OCI-LY1 (cell line): Measurements from ENCODE around the gene NR4A1.

Experiments
- EZH2 ChIP-seq: fragments of 200-600 bp; sonication (generic), shearing (Covaris generic); IDR thresholded peaks from 2 replicates; pipeline ENCODE4 v1.8.0; 2017; ENCODE audit warnings: borderline replicate concordance, mixed run types, mild to moderate bottlenecking, antibody characterized with exemption, low read length, moderate library complexity, mixed read lengths
- TF ChIP-seq, protein P1 (sequence below): fragments of 200-600 bp; sonication (generic), shearing (Covaris generic); IDR thresholded peaks from 2 replicates; pipeline ENCODE4 v1.5.1; 2017; ENCODE audit warnings: mild to moderate bottlenecking, antibody characterized with exemption, low read length, moderate library complexity, mixed read lengths

DNA sequence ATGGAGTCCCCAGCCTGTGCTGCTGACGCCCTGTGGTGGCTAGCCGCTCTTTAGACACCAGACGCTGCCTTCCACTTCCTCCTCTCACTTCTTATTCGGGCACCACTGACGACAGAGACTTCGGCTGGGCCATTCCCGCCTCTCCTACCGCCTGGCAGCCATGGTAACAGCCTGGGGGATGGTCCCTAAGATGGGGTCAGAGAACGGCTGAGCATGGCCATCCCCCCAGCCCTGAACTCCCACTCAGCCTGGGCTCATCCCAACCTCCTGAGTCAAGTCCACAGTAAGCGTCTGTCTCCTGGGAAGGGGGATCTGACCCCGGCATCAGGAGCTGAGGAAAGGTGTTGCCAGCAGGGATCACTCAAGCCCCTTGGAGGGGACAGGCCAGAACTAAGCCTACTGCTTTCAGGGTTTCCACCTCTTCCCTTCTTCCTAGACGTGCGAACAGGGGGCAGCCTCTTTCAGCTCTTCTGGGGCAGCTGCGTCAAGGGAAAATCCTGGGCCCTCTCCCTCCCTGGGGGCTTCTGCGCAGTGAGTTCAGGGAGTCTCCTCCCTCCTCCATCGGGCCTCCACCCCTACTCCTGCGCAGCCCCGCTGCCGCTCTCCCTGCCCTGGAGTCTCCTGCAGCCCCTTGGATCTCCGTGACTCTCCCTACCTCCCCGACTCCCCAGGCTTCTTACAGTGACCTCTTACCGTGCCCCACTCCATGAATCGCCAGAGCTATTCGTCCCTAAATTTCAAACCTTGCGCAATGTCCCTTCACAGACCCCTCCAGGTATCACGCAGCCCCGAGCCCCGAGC is 45.1 kb upstream of the NR4A1 start:
- TF ChIP-seq, protein P1, sequence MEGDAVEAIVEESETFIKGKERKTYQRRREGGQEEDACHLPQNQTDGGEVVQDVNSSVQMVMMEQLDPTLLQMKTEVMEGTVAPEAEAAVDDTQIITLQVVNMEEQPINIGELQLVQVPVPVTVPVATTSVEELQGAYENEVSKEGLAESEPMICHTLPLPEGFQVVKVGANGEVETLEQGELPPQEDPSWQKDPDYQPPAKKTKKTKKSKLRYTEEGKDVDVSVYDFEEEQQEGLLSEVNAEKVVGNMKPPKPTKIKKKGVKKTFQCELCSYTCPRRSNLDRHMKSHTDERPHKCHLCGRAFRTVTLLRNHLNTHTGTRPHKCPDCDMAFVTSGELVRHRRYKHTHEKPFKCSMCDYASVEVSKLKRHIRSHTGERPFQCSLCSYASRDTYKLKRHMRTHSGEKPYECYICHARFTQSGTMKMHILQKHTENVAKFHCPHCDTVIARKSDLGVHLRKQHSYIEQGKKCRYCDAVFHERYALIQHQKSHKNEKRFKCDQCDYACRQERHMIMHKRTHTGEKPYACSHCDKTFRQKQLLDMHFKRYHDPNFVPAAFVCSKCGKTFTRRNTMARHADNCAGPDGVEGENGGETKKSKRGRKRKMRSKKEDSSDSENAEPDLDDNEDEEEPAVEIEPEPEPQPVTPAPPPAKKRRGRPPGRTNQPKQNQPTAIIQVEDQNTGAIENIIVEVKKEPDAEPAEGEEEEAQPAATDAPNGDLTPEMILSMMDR = no peak
- TF ChIP-seq EZH2 = no peak
